H1 (cell line): ENCODE measurements around the gene STAT5A. TPM values are rescaled to one million over a fixed set of nuclear protein-coding genes. Genes with fewer than 3 reads are reported as not detected.

ENCODE experiments used
- CTCF ChIA-PET: fragments of 300-600 bp; sonication (Branson Sonifier 250); formaldehyde crosslinking; loops from one replicate; lab custom pipeline; 2021; ENCODE audit not compliant: partially characterized antibody; lab: Charles Lee
- POLR2A ChIA-PET: fragments of 300-600 bp; sonication (Branson Sonifier 250); formaldehyde crosslinking; loops from one replicate; lab custom pipeline; 2021; ENCODE audit warnings: inconsistent platforms; ENCODE audit not compliant: partially characterized antibody; lab: Charles Lee
- DNase-seq, 2 experiments: peaks; one replicate each; pipeline versions ENCODE4 v3.0.0 to v3.0.0-alpha.2; 2010 to 2022; ENCODE audit warnings: low spot score in 2 of 2, low read depth in 1 of 2, mixed read lengths in 1 of 2
- FAIRE-seq: peaks from 2 replicates; lab custom pipeline; 2011; peaks lifted over from hg19 to GRCh38; lab: Jason Lieb, UNC
- H2AFZ ChIP-seq: 2 replicates; pipeline ENCODE4 v1.8.1; 2012; ENCODE audit warnings: low read length, inconsistent platforms
- H2AK5ac ChIP-seq: 2 replicates; pipeline ENCODE4 v1.6.1; 2013; ENCODE audit warnings: low read depth, low read length
- H2BK120ac ChIP-seq: replicated peaks from 2 replicates; pipeline ENCODE3; 2013; ENCODE audit warnings: low read depth, low read length, inconsistent platforms
- H2BK12ac ChIP-seq: 2 replicates; pipeline ENCODE4 v1.6.1; 2013; ENCODE audit warnings: low read depth, low read length
- H2BK15ac ChIP-seq: 2 replicates; pipeline ENCODE4 v1.6.1; 2013; ENCODE audit warnings: low read length
- H2BK20ac ChIP-seq: 2 replicates; pipeline ENCODE4 v1.6.1; 2013; ENCODE audit warnings: low read length
- H2BK5ac ChIP-seq: 2 replicates; pipeline ENCODE4 v1.6.1; 2013; ENCODE audit warnings: low read depth, low read length
- H3K14ac ChIP-seq: 2 replicates; pipeline ENCODE4 v1.6.1; 2013; ENCODE audit warnings: inconsistent platforms; ENCODE audit not compliant: insufficient read length
- H3K18ac ChIP-seq: 2 replicates; pipeline ENCODE4 v1.6.1; 2013; ENCODE audit warnings: low read length; ENCODE audit errors: extremely low read depth
- H3K23ac ChIP-seq: 2 replicates; pipeline ENCODE4 v1.6.1; 2013; ENCODE audit warnings: inconsistent platforms; ENCODE audit not compliant: insufficient read length
- H3K23me2 ChIP-seq: 2 replicates; pipeline ENCODE4 v1.6.1; 2013; ENCODE audit warnings: low read depth, low read length
- H3K27ac ChIP-seq: 2 replicates; pipeline ENCODE4 v1.6.1; 2011; ENCODE audit warnings: low read depth, low read length, inconsistent platforms
- H3K27me3 ChIP-seq, 4 experiments: replicated peaks in 1 of 4; 1 replicate in 1 of 4; 2 replicates in 3 of 4; pipeline versions ENCODE4 v1.6.1 to v1.8.1; 2011 to 2013; ENCODE audit warnings: low read length in 3 of 4, mild to moderate bottlenecking in 3 of 4, inconsistent platforms in 2 of 4, mixed read lengths in 2 of 4, moderate library complexity in 1 of 4; ENCODE audit not compliant: control insufficient read depth in 3 of 4, insufficient read depth in 3 of 4; ENCODE audit errors: extremely low read depth in 1 of 4
- H3K36me3 ChIP-seq, 4 experiments: 2 replicates each; pipeline versions ENCODE4 v1.6.1 to v1.8.1; 2011 to 2013; ENCODE audit warnings: mild to moderate bottlenecking in 4 of 4, low read length in 3 of 4, moderate library complexity in 2 of 4, control low read depth in 1 of 4, inconsistent platforms in 1 of 4; ENCODE audit not compliant: insufficient read depth in 4 of 4, control insufficient read depth in 2 of 4
- H3K4ac ChIP-seq: replicated peaks from 2 replicates; pipeline ENCODE3; 2013; ENCODE audit warnings: low read length, low read depth, mixed read lengths, inconsistent platforms; ENCODE audit not compliant: insufficient read length
- H3K4me1 ChIP-seq, 4 experiments: replicated peaks in 1 of 4; 1 replicate in 1 of 4; 2 replicates in 3 of 4; pipeline versions ENCODE4 v1.6.1 to v1.8.1; 2011 to 2013; ENCODE audit warnings: low read length in 3 of 4, inconsistent platforms in 2 of 4, mixed read lengths in 1 of 4; ENCODE audit not compliant: insufficient read depth in 4 of 4, control insufficient read depth in 3 of 4
- H3K4me2 ChIP-seq, 2 experiments: 2 replicates each; pipeline versions ENCODE4 v1.6.1 to v1.8.1; 2011 to 2013; ENCODE audit warnings: low read depth in 2 of 2, low read length in 2 of 2, control low read depth in 1 of 2, inconsistent platforms in 1 of 2, mild to moderate bottlenecking in 1 of 2; ENCODE audit not compliant: insufficient read depth in 1 of 2
- H3K4me3 ChIP-seq, 4 experiments: fragments of 200-600, 300-600 bp in 1 of 4; sonication (generic), shearing (Covaris generic), sonication (Bioruptor Twin) in 1 of 4; 2 replicates each; pipeline versions ENCODE4 v1.5.1 to v1.8.1; 2011 to 2016; ENCODE audit warnings: low read length in 4 of 4, low read depth in 3 of 4, control low read depth in 2 of 4, inconsistent platforms in 2 of 4, mild to moderate bottlenecking in 2 of 4, mixed read lengths in 1 of 4, moderate library complexity in 1 of 4; ENCODE audit not compliant: insufficient read depth in 2 of 4; ENCODE audit errors: extremely low read depth in 1 of 4
- H3K56ac ChIP-seq: replicated peaks from 2 replicates; pipeline ENCODE3; 2013; ENCODE audit warnings: low read depth, mild to moderate bottlenecking, mixed read lengths, low read length, inconsistent platforms; ENCODE audit not compliant: insufficient read length
- H3K79me1 ChIP-seq: 2 replicates; pipeline ENCODE4 v1.6.1; 2013; ENCODE audit warnings: low read depth, low read length, control low read depth
- H3K79me2 ChIP-seq, 2 experiments: 2 replicates each; pipeline versions ENCODE4 v1.6.1 to v1.8.1; 2012 to 2013; ENCODE audit warnings: low read length in 2 of 2, mild to moderate bottlenecking in 2 of 2, inconsistent platforms in 1 of 2; ENCODE audit not compliant: insufficient read depth in 2 of 2, control insufficient read depth in 1 of 2
- H3K9ac ChIP-seq, 4 experiments: replicated peaks in 1 of 4; 1 replicate in 1 of 4; 2 replicates in 3 of 4; pipeline versions ENCODE4 v1.6.1 to v1.8.1; 2011 to 2013; ENCODE audit warnings: low read depth in 3 of 4, low read length in 3 of 4, control low read depth in 2 of 4, mild to moderate bottlenecking in 2 of 4, moderate library complexity in 2 of 4, inconsistent platforms in 1 of 4; ENCODE audit errors: extremely low read depth in 1 of 4
- H3K9me3 ChIP-seq, 2 experiments: 2 replicates each; pipeline versions ENCODE4 v1.6.1 to v1.8.1; 2012 to 2013; ENCODE audit warnings: mild to moderate bottlenecking in 2 of 2, moderate library complexity in 2 of 2, control low read depth in 1 of 2, inconsistent platforms in 1 of 2, low read depth in 1 of 2, low read length in 1 of 2, mixed read lengths in 1 of 2; ENCODE audit not compliant: insufficient read depth in 2 of 2
- H4K20me1 ChIP-seq, 2 experiments: replicated peaks in 1 of 2; 2 replicates each; pipeline versions ENCODE3 to v1.8.1; 2011 to 2013; ENCODE audit warnings: inconsistent platforms in 2 of 2, low read length in 2 of 2, mild to moderate bottlenecking in 1 of 2; ENCODE audit not compliant: insufficient read depth in 2 of 2, control insufficient read depth in 1 of 2
- H4K5ac ChIP-seq: 2 replicates; pipeline ENCODE4 v1.6.1; 2013; ENCODE audit warnings: low read length, low read depth, mixed read lengths, inconsistent platforms; ENCODE audit not compliant: insufficient read length
- H4K8ac ChIP-seq: 2 replicates; pipeline ENCODE4 v1.8.0; 2013; ENCODE audit warnings: mild to moderate bottlenecking, moderate library complexity, low read length, inconsistent platforms; ENCODE audit not compliant: insufficient read depth; ENCODE audit errors: extremely low read depth
- H4K91ac ChIP-seq: replicated peaks from 2 replicates; pipeline ENCODE3; 2013; ENCODE audit warnings: low read length, mixed read lengths, inconsistent platforms; ENCODE audit not compliant: insufficient read length
- JUND ChIP-seq: IDR thresholded peaks from 2 replicates; pipeline ENCODE4 v1.6.1; 2011; ENCODE audit warnings: mild to moderate bottlenecking, improper control_type of control experiment, low read length
- whole genome bisulfite sequencing, 2 experiments: shearing (Covaris generic) in 1 of 2; methylation state at CpG; one replicate each; pipeline versions ENCODE4 v1.1.6 to v1.1.7; 2013 to 2015; ENCODE audit warnings: low lambda C conversion rate in 2 of 2, mixed read lengths in 2 of 2, inconsistent platforms in 1 of 2, low coverage in 1 of 2, missing lambda C conversion rate in 1 of 2; ENCODE audit not compliant: insufficient replicate concordance in 2 of 2, insufficient coverage in 1 of 2, insufficient read length in 1 of 2; ENCODE audit errors: extremely low coverage in 1 of 2, missing lambda C conversion rate in 1 of 2; 5-methylcytosine and 5-hydroxymethylcytosine counted together
- polyA plus RNA-seq, 7 experiments: library from polyadenylated mRNA; depleted of rRNA in 3 of 7; stranded (reverse) in 5 of 7; unstranded in 2 of 7; fragments of >200 nt in 5 of 7; fragments of 200-250 nt in 2 of 7; gene quantifications; 1 replicate in 5 of 7; 2 replicates in 1 of 7; 4 replicates in 1 of 7; pipeline versions ENCODE4 v1.2.1 to v1.2.3, GENCODE V29; 2011 to 2013; ENCODE audit warnings: missing spikeins in 2 of 7, mixed read lengths in 2 of 7
- total RNA-seq: library from RNA; stranded (reverse); fragmentation: NEBNext Ultra II Directional; extraction: Animal tissue kit (Norgen Biotek cat#: 25700); gene quantifications from 2 replicates; pipeline ENCODE4 v1.2.1, GENCODE V29; 2021

STAT5A gene
- total and polyA plus RNA-seq, 2 of the 8 experiments (the other 6 are each of a cell fraction or from before 2014, with no cell fraction given): 4.2 to 5.4 TPM

GRCh38 chr17:42308446-42308845, 20.1 kb downstream of the STAT5A start:
- H2BK20ac ChIP-seq: no peak overlapping the region
- H3K79me2 ChIP-seq: no peaks in the 10 kb centered on the region
- no peaks in the 10 kb centered on the region for H3K79me1 ChIP-seq
- no peak overlapping the region for H2AK5ac ChIP-seq
- FAIRE-seq (no peak), DNase-seq (no peak)
- CTCF ChIA-PET: interaction anchor here (1.0 to 24.6 kb wide), 8 partner anchors 10 to 98 kb away, joined by 3 to 542 read pairs (median 5); no protein-coding TSS in a partner anchor
- H2BK15ac ChIP-seq: no peak overlapping the region
- H3K56ac ChIP-seq: no peak overlapping the region
- H2BK5ac ChIP-seq: no peak overlapping the region
- H4K8ac ChIP-seq: no peak overlapping the region
- no peak overlapping the region for H3K27ac ChIP-seq
- no peaks in the 10 kb centered on the region for H3K36me3 ChIP-seq
- no peak overlapping the region for H2AFZ ChIP-seq
- H3K4me3 ChIP-seq: no peak overlapping the region
- H3K23ac ChIP-seq: no peak overlapping the region
- no peak overlapping the region for H4K5ac ChIP-seq
- H3K4ac ChIP-seq: no peak overlapping the region
- no peak overlapping the region for H2BK12ac ChIP-seq
- H3K27me3 ChIP-seq: no peaks in the 10 kb centered on the region
- no peaks in the 10 kb centered on the region for H3K23me2 ChIP-seq
- no peak overlapping the region for H2BK120ac ChIP-seq
- H3K9me3 ChIP-seq: no peaks in the 10 kb centered on the region
- H3K4me2 ChIP-seq: no peak overlapping the region
- POLR2A ChIA-PET: interaction anchor here (4.8 kb wide), 1 partner anchor 18 kb away, joined by 33 read pairs; the partner anchor contains the start of gene STAT5A
- peaks cover 5 to 20% (median 8%) of the 10 kb centered on the region in 4 experiments; a peak in 6 of 7 replicates for H3K4me1 ChIP-seq
- H3K14ac ChIP-seq: no peak overlapping the region
- H3K18ac ChIP-seq: no peak overlapping the region
- no peak overlapping the region for H4K91ac ChIP-seq
- WGBS, 2 experiments: 90% methylated on average over 7 of the region's 7 CpGs; no CpG with 5 or more reads in 1 of the 2 experiments
- no peak overlapping the region for H3K9ac ChIP-seq
- H4K20me1 ChIP-seq: no peaks in the 10 kb centered on the region
- no peak for TF ChIP-seq JUND
